Fibroblast of lung (primary cell): Measurements from ENCODE around the gene ERRFI1. TPM values are rescaled to one million over a fixed set of nuclear protein-coding genes. Genes with fewer than 3 reads are reported as not detected.

Experiments used
- DNase-seq, 2 donors: peaks; one replicate each; pipeline versions ENCODE4 v3.0.0 to v3.0.0-alpha.2; 2010; ENCODE audit warnings: low read depth in 2 of 2
- H2AFZ ChIP-seq: 2 replicates; pipeline ENCODE4 v1.5.1; 2012; ENCODE audit warnings: low read length, control low read depth, inconsistent platforms
- H3K27ac ChIP-seq: 2 replicates; pipeline ENCODE4 v1.5.1; 2011; ENCODE audit warnings: low read length, control low read depth; ENCODE audit not compliant: insufficient read depth
- H3K27me3 ChIP-seq: 2 replicates; pipeline ENCODE4 v1.5.1; 2011; ENCODE audit warnings: mild to moderate bottlenecking, low read length; ENCODE audit not compliant: control insufficient read depth, insufficient read depth
- H3K36me3 ChIP-seq: 2 replicates; pipeline ENCODE4 v1.5.1; 2011; ENCODE audit warnings: low read length; ENCODE audit not compliant: control insufficient read depth, insufficient read depth
- H3K4me1 ChIP-seq: 2 replicates; pipeline ENCODE4 v1.5.1; 2011; ENCODE audit warnings: low read length; ENCODE audit not compliant: control insufficient read depth, insufficient read depth; ENCODE audit errors: extremely low read depth
- H3K4me2 ChIP-seq: 2 replicates; pipeline ENCODE4 v1.5.1; 2011; ENCODE audit warnings: low read length, control low read depth; ENCODE audit not compliant: insufficient read depth; ENCODE audit errors: extremely low read depth
- H3K4me3 ChIP-seq, 4 experiments: fragments of 200-600 bp in 1 of 4; sonication (generic) in 1 of 4; replicated peaks in 1 of 4; 2 replicates each; pipeline ENCODE4 v1.5.1; 2011 to 2016; ENCODE audit warnings: low read length in 4 of 4, low read depth in 3 of 4, mild to moderate bottlenecking in 3 of 4, control low read depth in 2 of 4, inconsistent platforms in 1 of 4, mixed read lengths in 1 of 4; ENCODE audit not compliant: insufficient read depth in 1 of 4; ENCODE audit errors: control extremely low read depth in 1 of 4
- H3K79me2 ChIP-seq: 2 replicates; pipeline ENCODE4 v1.5.1; 2012; ENCODE audit warnings: mild to moderate bottlenecking, low read length, inconsistent platforms; ENCODE audit not compliant: control insufficient read depth, insufficient read depth
- H3K9ac ChIP-seq: 2 replicates; pipeline ENCODE4 v1.5.1; 2011; ENCODE audit warnings: mild to moderate bottlenecking, low read length, control low read depth; ENCODE audit not compliant: insufficient read depth
- H3K9me3 ChIP-seq: 2 replicates; pipeline ENCODE4 v1.5.1; 2012; ENCODE audit warnings: low read depth, low read length; ENCODE audit not compliant: control insufficient read depth, insufficient read depth
- H4K20me1 ChIP-seq: 2 replicates; pipeline ENCODE4 v1.5.1; 2011; ENCODE audit warnings: low read length; ENCODE audit not compliant: control insufficient read depth, insufficient read depth; ENCODE audit errors: extremely low read depth
- CTCF ChIP-seq, 2 donors: IDR thresholded peaks in 1 of 2; conservative IDR thresholded peaks in 1 of 2; 1 replicate in 1 of 2; 2 replicates in 1 of 2; pipeline ENCODE4 v1.5.1; 2011 to 2012; ENCODE audit warnings: low read length in 2 of 2, control low read depth in 1 of 2, inconsistent platforms in 1 of 2, low read depth in 1 of 2, mild to moderate bottlenecking in 1 of 2
- EZH2 ChIP-seq: IDR thresholded peaks from 2 replicates; pipeline ENCODE4 v1.5.1; 2012; ENCODE audit warnings: low read length, control low read depth, mild to moderate bottlenecking; ENCODE audit errors: missing control alignments
- polyA plus RNA-seq, 2 donors: library from polyadenylated mRNA; depleted of rRNA in 1 of 2; stranded (reverse) in 1 of 2; unstranded in 1 of 2; fragments of >200 nt; gene quantifications; 2 replicates each; pipeline ENCODE4 v1.2.1, GENCODE V29; 2011 to 2012; ENCODE audit warnings: missing spikeins in 1 of 2
- total RNA-seq: library from RNA; depleted of rRNA; stranded (reverse); fragments of >200 nt; gene quantifications from 2 replicates; pipeline ENCODE4 v1.2.1, GENCODE V29; 2014

ERRFI1 gene
- total and polyA plus RNA-seq, 2 donors (not counting 1 experiment from before 2014, with no cell fraction given) = 46.2 to 105 TPM

- Histone ChIP-seq H3K36me3 (no peaks in the 10 kb centered on the region), H3K4me1 (peaks cover 6% of the 10 kb centered on the region), H3K4me3 (no peak overlapping the region), H3K27ac (no peak overlapping the region), H3K79me2 (no peaks in the 10 kb centered on the region), H2AFZ (no peak overlapping the region), H3K9ac (no peak overlapping the region), H3K4me2 (no peak overlapping the region), H3K9me3 (no peaks in the 10 kb centered on the region), H3K27me3 (no peaks in the 10 kb centered on the region), H4K20me1 (no peaks in the 10 kb centered on the region)
- no peak for DNase-seq
- TF ChIP-seq EZH2 (no peak), CTCF (conservative IDR thresholded peaks at IDR 0.05 in 1 of 2, IDR thresholded peaks at IDR 0.05 in 1 of 2; ENCODE audit: low read depth in 1 of 2, low read length in 2 of 2) (no peak)
These were observed 39.3 kb upstream of the ERRFI1 start for GRCh38 chr1:8065369-8065768.

- H3K4me3 ChIP-seq = no peak overlapping the region
- DNase-seq = no peak
- H2AFZ ChIP-seq = no peak overlapping the region
- TF ChIP-seq CTCF (conservative IDR thresholded peaks at IDR 0.05 in 1 of 2, IDR thresholded peaks at IDR 0.05 in 1 of 2; ENCODE audit: low read depth in 1 of 2, low read length in 2 of 2) = no peak
- no peak for TF ChIP-seq EZH2
- H4K20me1 ChIP-seq = no peaks in the 10 kb centered on the region
- H3K27me3 ChIP-seq = no peaks in the 10 kb centered on the region
- H3K36me3 ChIP-seq = no peaks in the 10 kb centered on the region
- no peak overlapping the region for H3K27ac ChIP-seq
- H3K4me1 ChIP-seq = peaks cover 10% of the 10 kb centered on the region
- H3K79me2 ChIP-seq = no peaks in the 10 kb centered on the region
- H3K9me3 ChIP-seq = no peaks in the 10 kb centered on the region
- H3K4me2 ChIP-seq = no peak overlapping the region
- H3K9ac ChIP-seq = no peak overlapping the region
These were observed 37.4 kb upstream of the ERRFI1 start for GRCh38 chr1:8063298-8064036.

DNA sequence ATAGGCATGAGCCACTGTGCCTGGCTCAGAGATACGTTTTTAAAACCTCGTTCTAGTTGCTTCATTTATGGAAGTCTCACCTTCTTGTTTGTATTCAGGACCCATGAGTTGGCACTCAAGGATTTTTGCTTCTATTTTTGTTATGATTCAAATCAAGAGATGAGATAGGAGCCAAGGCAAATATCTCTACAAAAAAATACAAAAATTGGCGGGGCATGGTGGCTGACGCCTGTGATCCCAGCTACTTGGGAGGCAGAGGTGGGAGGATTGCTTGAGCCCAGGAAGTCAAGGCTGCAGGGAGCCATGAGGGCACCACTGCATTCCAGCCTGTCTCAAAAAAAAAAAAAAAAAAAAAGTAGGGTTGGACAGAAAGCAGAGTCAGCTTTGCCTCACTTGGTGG lies 36.8 kb upstream of the ERRFI1 start:
- Histone ChIP-seq H3K79me2 (no peaks in the 10 kb centered on the region), H3K27me3 (no peaks in the 10 kb centered on the region), H3K27ac (no peak overlapping the region), H3K4me2 (no peak overlapping the region), H4K20me1 (no peaks in the 10 kb centered on the region), H3K36me3 (no peaks in the 10 kb centered on the region), H3K9ac (no peak overlapping the region), H3K4me3 (no peak overlapping the region), H3K4me1 (peaks cover 13% of the 10 kb centered on the region), H3K9me3 (no peaks in the 10 kb centered on the region), H2AFZ (no peak overlapping the region)
- TF ChIP-seq CTCF (conservative IDR thresholded peaks at IDR 0.05 in 1 of 2, IDR thresholded peaks at IDR 0.05 in 1 of 2; ENCODE audit: low read depth in 1 of 2, low read length in 2 of 2) (no peak), EZH2 (no peak)
- peak in 1 of 2 donors; percentile 19 for DNase-seq
